ENCODE data around the gene FGFRL1. TPM values are rescaled to one million over a fixed set of nuclear protein-coding genes. Genes with fewer than 3 reads are reported as not detected.

Gene FGFRL1
- total and polyA plus RNA-seq, 2 experiments from 2014 or later = 28.1 to 34.0 TPM

DNA sequence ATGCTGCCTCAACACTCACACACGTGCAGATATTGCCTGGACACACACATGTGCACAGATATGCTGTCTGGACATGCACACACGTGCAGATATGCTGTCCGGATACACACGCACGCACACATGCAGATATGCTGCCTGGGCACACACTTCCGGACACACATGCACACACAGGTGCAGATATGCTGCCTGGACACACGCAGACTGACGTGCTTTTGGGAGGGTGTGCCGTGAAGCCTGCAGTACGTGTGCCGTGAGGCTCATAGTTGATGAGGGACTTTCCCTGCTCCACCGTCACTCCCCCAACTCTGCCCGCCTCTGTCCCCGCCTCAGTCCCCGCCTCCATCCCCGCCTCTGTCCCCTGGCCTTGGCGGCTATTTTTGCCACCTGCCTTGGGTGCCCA is 14.7 kb downstream of the FGFRL1 start:
- H3K9me2 ChIP-seq (replicated peaks; ENCODE audit: insufficient read depth) = no peaks in the 10 kb centered on the region
- DNase-seq (ENCODE audit: low spot score) = no peak
- no peaks in the 10 kb centered on the region for H3K27me3 ChIP-seq
- H2AFZ ChIP-seq = no peak overlapping the region
- H3K27ac ChIP-seq = no peak overlapping the region
- no peak for TF ChIP-seq CTCF (IDR thresholded peaks at IDR 0.05; ENCODE audit: poor library complexity)
- TF ChIP-seq EZH2 (IDR thresholded peaks at IDR 0.05; ENCODE audit: borderline replicate concordance) = no peak
- no peak for TF ChIP-seq EZH2phosphoT487 (IDR thresholded peaks at IDR 0.05; ENCODE audit: low read depth, severe bottlenecking, unreplicated experiment)
- H3K79me2 ChIP-seq = no peaks in the 10 kb centered on the region
- no peaks in the 10 kb centered on the region for H4K20me1 ChIP-seq (ENCODE audit: insufficient read depth, poor library complexity, severe bottlenecking)
- H3K4me3 ChIP-seq = no peak overlapping the region
- no peaks in the 10 kb centered on the region for H3K36me3 ChIP-seq (replicated peaks; ENCODE audit: insufficient read depth, low read depth)
- no peaks in the 10 kb centered on the region for H3K4me1 ChIP-seq (ENCODE audit: insufficient read depth)
- no peak overlapping the region for H3K4me2 ChIP-seq
- 76% methylated on average over 17 of the region's 17 CpGs for WGBS (ENCODE audit: low lambda C conversion rate, missing lambda C conversion rate)
- H3K9me3 ChIP-seq (ENCODE audit: low read depth) = no peaks in the 10 kb centered on the region

GRCh38 chr4:1027219-1027914 is 15.9 kb downstream of the FGFRL1 start:
- Histone ChIP-seq H4K20me1 (ENCODE audit: insufficient read depth, poor library complexity, severe bottlenecking) (no peaks in the 10 kb centered on the region), H3K36me3 (replicated peaks; ENCODE audit: insufficient read depth, low read depth) (no peaks in the 10 kb centered on the region), H2AFZ (no peak overlapping the region), H3K9me2 (replicated peaks; ENCODE audit: insufficient read depth) (no peaks in the 10 kb centered on the region), H3K4me3 (no peak overlapping the region), H3K79me2 (no peaks in the 10 kb centered on the region), H3K27me3 (no peaks in the 10 kb centered on the region), H3K4me2 (no peak overlapping the region), H3K9me3 (ENCODE audit: low read depth) (no peaks in the 10 kb centered on the region), H3K4me1 (ENCODE audit: insufficient read depth) (no peaks in the 10 kb centered on the region), H3K27ac (no peak overlapping the region)
- no peak for TF ChIP-seq EZH2 (IDR thresholded peaks at IDR 0.05; ENCODE audit: borderline replicate concordance)
- no peak for TF ChIP-seq EZH2phosphoT487 (IDR thresholded peaks at IDR 0.05; ENCODE audit: low read depth, severe bottlenecking, unreplicated experiment)
- TF ChIP-seq CTCF (IDR thresholded peaks at IDR 0.05; ENCODE audit: poor library complexity) = no peak
- WGBS (ENCODE audit: low lambda C conversion rate, missing lambda C conversion rate) = 69% methylated on average over 24 of the region's 26 CpGs
- no peak for DNase-seq (ENCODE audit: low spot score)

- Histone ChIP-seq H4K20me1 (ENCODE audit: insufficient read depth, poor library complexity, severe bottlenecking) (no peaks in the 10 kb centered on the region), H3K9me2 (replicated peaks; ENCODE audit: insufficient read depth) (no peaks in the 10 kb centered on the region), H3K4me3 (no peak overlapping the region), H3K27ac (no peak overlapping the region), H3K79me2 (no peaks in the 10 kb centered on the region), H2AFZ (no peak overlapping the region), H3K27me3 (no peaks in the 10 kb centered on the region), H3K36me3 (replicated peaks; ENCODE audit: insufficient read depth, low read depth) (no peaks in the 10 kb centered on the region), H3K4me2 (no peak overlapping the region), H3K4me1 (ENCODE audit: insufficient read depth) (no peaks in the 10 kb centered on the region), H3K9me3 (ENCODE audit: low read depth) (no peaks in the 10 kb centered on the region)
- TF ChIP-seq EZH2phosphoT487 (IDR thresholded peaks at IDR 0.05; ENCODE audit: low read depth, severe bottlenecking, unreplicated experiment) = no peak
- DNase-seq (ENCODE audit: low spot score) = no peak
- 41% methylated on average over 8 of the region's 9 CpGs for WGBS (ENCODE audit: low lambda C conversion rate, missing lambda C conversion rate)
Observed at GRCh38 chr4:1027915-1028238, 16.5 kb downstream of the FGFRL1 start.

DNA sequence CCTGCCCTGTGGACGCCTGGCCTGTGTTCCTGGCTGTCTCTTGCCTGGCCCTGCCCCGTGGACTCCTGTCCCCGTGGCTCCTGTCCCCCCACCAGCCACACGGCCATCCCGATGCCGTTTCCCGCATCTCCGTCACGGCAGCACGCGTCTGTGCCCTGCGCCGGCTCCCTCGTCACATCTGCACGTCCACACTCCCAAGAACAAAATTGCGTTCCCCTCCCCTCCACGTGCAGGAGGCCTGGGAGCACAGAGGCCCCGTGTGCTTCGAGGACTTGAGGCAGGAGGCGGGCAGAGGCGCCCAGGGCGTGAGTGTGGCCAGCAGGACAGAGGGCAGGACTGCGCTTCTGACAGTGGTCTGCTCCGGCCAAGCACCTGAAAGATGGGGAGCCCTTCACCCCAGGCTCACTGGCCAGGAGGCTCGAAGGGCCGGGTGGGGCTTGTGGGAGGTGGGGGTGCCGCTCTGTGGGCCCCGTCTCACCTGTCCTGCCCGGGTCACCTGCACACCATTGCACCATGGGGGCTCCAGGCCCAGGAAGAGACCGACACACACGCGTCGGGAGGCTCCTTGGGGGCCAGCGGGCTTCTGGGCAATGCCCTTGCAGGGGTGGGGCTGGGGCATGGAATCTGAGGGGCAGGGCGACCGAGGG is 17.3 kb downstream of the FGFRL1 start:
- Histone ChIP-seq H2AFZ (no peak overlapping the region), H3K36me3 (replicated peaks; ENCODE audit: insufficient read depth, low read depth) (no peaks in the 10 kb centered on the region), H3K79me2 (no peaks in the 10 kb centered on the region), H3K27ac (no peak overlapping the region), H3K27me3 (no peaks in the 10 kb centered on the region), H3K9me3 (ENCODE audit: low read depth) (no peaks in the 10 kb centered on the region), H4K20me1 (ENCODE audit: insufficient read depth, poor library complexity, severe bottlenecking) (no peaks in the 10 kb centered on the region), H3K4me1 (ENCODE audit: insufficient read depth) (no peaks in the 10 kb centered on the region), H3K4me3 (no peak overlapping the region), H3K4me2 (no peak overlapping the region), H3K9me2 (replicated peaks; ENCODE audit: insufficient read depth) (no peaks in the 10 kb centered on the region)
- TF ChIP-seq CTCF (IDR thresholded peaks at IDR 0.05; ENCODE audit: poor library complexity) = no peak
- TF ChIP-seq EZH2phosphoT487 (IDR thresholded peaks at IDR 0.05; ENCODE audit: low read depth, severe bottlenecking, unreplicated experiment) = no peak
- no peak for DNase-seq (ENCODE audit: low spot score)
- WGBS (ENCODE audit: low lambda C conversion rate, missing lambda C conversion rate) = 83% methylated on average over 24 of the region's 36 CpGs
